Measurements from ENCODE around the gene QRFPR.
"Not testable (repeated sequence)": the region's sequence is repeated elsewhere in the genome, so short reads cannot be mapped to it uniquely, and the experiment has no call there.

DNA sequence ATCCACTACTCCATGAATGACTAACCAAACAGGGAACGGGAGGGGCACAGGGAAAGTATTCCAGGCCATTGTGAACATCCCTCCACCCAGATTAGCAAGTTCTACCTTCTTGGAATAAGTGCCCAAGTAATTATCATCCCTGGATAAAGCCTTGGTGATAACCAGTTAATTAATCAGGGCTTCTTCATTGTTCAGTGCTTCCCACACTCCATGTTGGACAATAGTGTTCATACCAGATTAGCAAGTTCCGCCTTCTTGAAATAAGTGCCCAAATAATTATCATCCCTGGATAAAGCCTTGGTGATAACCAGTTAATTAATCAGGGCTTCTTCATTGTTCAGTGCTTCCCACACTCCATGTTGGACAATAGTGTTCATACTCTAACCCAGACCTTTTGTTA, 67.4 kb downstream of the QRFPR start:
- TF ChIP-seq SUZ12 (IDR thresholded peaks at IDR 0.05); BHLHE40 (IDR thresholded peaks at IDR 0.05; ENCODE audit: borderline replicate concordance); SP1 (IDR thresholded peaks at IDR 0.05); NFRKB (IDR thresholded peaks at IDR 0.05); FOXM1 (IDR thresholded peaks at IDR 0.05; ENCODE audit: borderline replicate concordance); FOXA1 (IDR thresholded peaks at IDR 0.05); CTBP1 (IDR thresholded peaks at IDR 0.05; ENCODE audit: borderline replicate concordance); TARDBP (IDR thresholded peaks at IDR 0.05): not testable (repeated sequence)
